HEK293T (cell line): ENCODE measurements around the gene COL23A1.

Experiments used
- CTCF ChIA-PET: fragments of 350-600 bp; formaldehyde crosslinking; extraction: SDS; loops from one replicate; lab custom pipeline; 2021; ENCODE audit warnings: antibody characterized with exemption, inconsistent platforms; lab: Yijun Ruan, JAX
- POLR2A ChIA-PET: fragments of 350-600 bp; formaldehyde crosslinking; extraction: SDS; loops from one replicate; lab custom pipeline; 2020; ENCODE audit warnings: antibody characterized with exemption, inconsistent platforms; lab: Yijun Ruan, JAX
- DNase-seq: peaks from one replicate; pipeline ENCODE4 v3.0.0; 2012; ENCODE audit warnings: mixed read lengths; ENCODE audit errors: extremely low spot score
- ARNT ChIP-seq: fragments of 450-650 bp; IDR thresholded peaks from 2 replicates; pipeline ENCODE4 v1.6.1; 2017; ENCODE audit warnings: mild to moderate bottlenecking
- BHLHE40 ChIP-seq: fragments of 450-650 bp; IDR thresholded peaks from 2 replicates; pipeline ENCODE4 v1.6.1; 2016; ENCODE audit warnings: mild to moderate bottlenecking, moderate library complexity, borderline replicate concordance
- CTBP1 ChIP-seq: fragments of 450-650 bp; IDR thresholded peaks from 2 replicates; pipeline ENCODE4 v1.6.1; 2016; ENCODE audit warnings: borderline replicate concordance
- ELF4 ChIP-seq: fragments of 450-650 bp; IDR thresholded peaks from 2 replicates; pipeline ENCODE4 v1.6.1; 2017; ENCODE audit warnings: antibody characterized with exemption
- FOXA1 ChIP-seq: fragments of 450-650 bp; IDR thresholded peaks from 2 replicates; pipeline ENCODE4 v1.6.1; 2016; ENCODE audit warnings: mild to moderate bottlenecking
- FOXK2 ChIP-seq: fragments of 450-650 bp; IDR thresholded peaks from 2 replicates; pipeline ENCODE4 v1.6.1; 2016; ENCODE audit warnings: mild to moderate bottlenecking
- FOXM1 ChIP-seq: fragments of 450-650 bp; IDR thresholded peaks from 2 replicates; pipeline ENCODE4 v1.6.1; 2017; ENCODE audit warnings: mild to moderate bottlenecking, borderline replicate concordance
- HDGF ChIP-seq: fragments of 450-650 bp; IDR thresholded peaks from 2 replicates; pipeline ENCODE4 v1.6.1; 2017; ENCODE audit warnings: antibody characterized with exemption, borderline replicate concordance
- L3MBTL2 ChIP-seq: fragments of 450-650 bp; conservative IDR thresholded peaks from 2 replicates; pipeline ENCODE4 v1.6.1; 2016; ENCODE audit warnings: mild to moderate bottlenecking
- LEF1 ChIP-seq: fragments of 450-650 bp; IDR thresholded peaks from 2 replicates; pipeline ENCODE4 v1.6.1; 2017; ENCODE audit warnings: mild to moderate bottlenecking, borderline replicate concordance
- NFRKB ChIP-seq: fragments of 450-650 bp; IDR thresholded peaks from 2 replicates; pipeline ENCODE4 v1.6.1; 2016; ENCODE audit warnings: mild to moderate bottlenecking, moderate library complexity
- PKNOX1 ChIP-seq: fragments of 450-650 bp; IDR thresholded peaks from 2 replicates; pipeline ENCODE4 v1.6.1; 2016
- SP1 ChIP-seq: fragments of 450-650 bp; IDR thresholded peaks from 2 replicates; pipeline ENCODE4 v1.6.1; 2017
- SUZ12 ChIP-seq: fragments of 450-650 bp; IDR thresholded peaks from 2 replicates; pipeline ENCODE4 v1.6.1; 2016; ENCODE audit warnings: mild to moderate bottlenecking
- TARDBP ChIP-seq: fragments of 450-650 bp; IDR thresholded peaks from 2 replicates; pipeline ENCODE4 v1.6.1; 2016
- ZNF384 ChIP-seq: fragments of 450-650 bp; IDR thresholded peaks from 2 replicates; pipeline ENCODE4 v1.6.1; 2016

The COL23A1 gene

GRCh38 chr5:178247481-178248456 lies 342.4 kb downstream of the COL23A1 start:
- ChIA-PET CTCF (no interaction called here), POLR2A (interaction anchor here (0.6 to 1.0 kb wide), 2 partner anchors 15 to 36 kb away, joined by 3 to 5 read pairs; partner anchors contain the start of gene PHYKPL)
- no peak for DNase-seq
- no peak for TF ChIP-seq LEF1
- TF ChIP-seq PKNOX1, result no peak
- no peak for TF ChIP-seq HDGF
- no peak for TF ChIP-seq FOXK2
- TF ChIP-seq SP1, result no peak
- TF ChIP-seq FOXA1, result no peak
- TF ChIP-seq ZNF384, result no peak
- TF ChIP-seq BHLHE40, result no peak
- TF ChIP-seq CTBP1, result no peak
- no peak for TF ChIP-seq FOXM1
- no peak for TF ChIP-seq SUZ12
- no peak for TF ChIP-seq L3MBTL2
- TF ChIP-seq TARDBP, result no peak
- no peak for TF ChIP-seq NFRKB

GRCh38 chr5:178246624-178247279 lies 343.4 kb downstream of the COL23A1 start:
- ChIA-PET POLR2A (interaction anchor here (1.0 kb wide), 1 partner anchor 14 kb away, joined by 4 read pairs; the partner anchor contains the start of gene PHYKPL), CTCF (interaction anchor here (0.7 kb wide), 1 partner anchor 157 kb away, joined by 4 read pairs; no protein-coding TSS in a partner anchor)
- no peak for TF ChIP-seq HDGF
- no peak for TF ChIP-seq NFRKB
- TF ChIP-seq SUZ12, result no peak
- no peak for DNase-seq

GRCh38 chr5:178245389-178245788 lies 344.8 kb downstream of the COL23A1 start:
- CTCF ChIA-PET, result no interaction called here

GRCh38 chr5:178244576-178244975 lies 345.6 kb downstream of the COL23A1 start:
- CTCF ChIA-PET, result interaction anchor here (1.7 kb wide), 1 partner anchor 10 kb away, joined by 6 read pairs; no protein-coding TSS in a partner anchor

More at GRCh38 chr5:178245389-178245788, 344.8 kb downstream of the COL23A1 start:
- no peak for TF ChIP-seq FOXK2
- no peak for TF ChIP-seq BHLHE40
- TF ChIP-seq FOXA1, result no peak
- TF ChIP-seq NFRKB, result no peak
- no peak for TF ChIP-seq PKNOX1
- TF ChIP-seq HDGF, result no peak
- TF ChIP-seq ELF4, result no peak
- no peak for TF ChIP-seq FOXM1
- TF ChIP-seq CTBP1, result no peak
- TF ChIP-seq ARNT, result no peak
- TF ChIP-seq ZNF384, result no peak
- TF ChIP-seq TARDBP, result no peak
- no peak for TF ChIP-seq SP1
- TF ChIP-seq LEF1, result no peak
- no peak for TF ChIP-seq SUZ12
- no peak for TF ChIP-seq L3MBTL2
- DNase-seq, result no peak
- POLR2A ChIA-PET, result no interaction called here

GRCh38 chr5:178242416-178242815 lies 347.8 kb downstream of the COL23A1 start:
- ChIA-PET CTCF (no interaction called here), POLR2A (no interaction called here)
- TF ChIP-seq L3MBTL2 (no peak), HDGF (no peak), SUZ12 (no peak), ZNF384 (no peak), BHLHE40 (no peak), CTBP1 (no peak), NFRKB (no peak), FOXA1 (no peak), TARDBP (no peak), ARNT (no peak)
- no peak for DNase-seq

More at GRCh38 chr5:178244576-178244975, 345.6 kb downstream of the COL23A1 start:
- POLR2A ChIA-PET, result interaction anchor here (1.0 to 1.7 kb wide), 2 partner anchors 12 to 13 kb away, joined by 4 read pairs; partner anchors contain the start of gene PHYKPL
- DNase-seq, result no peak
- TF ChIP-seq HDGF (no peak), FOXA1 (no peak), LEF1 (no peak), PKNOX1 (no peak), L3MBTL2 (no peak), SUZ12 (no peak), ARNT (no peak), FOXK2 (no peak), SP1 (no peak), ZNF384 (no peak)
